Naive B cell (primary cell): ENCODE data around the gene BICC1. TPM values are rescaled to one million over a fixed set of nuclear protein-coding genes. Genes with fewer than 3 reads are reported as not detected.

Experiments used
- ATAC-seq, 2 donors: fragments of 150-1000 bp; cut with Tn5 transposase; 2 replicates each; pipeline ENCODE4 v1.10.0; 2021; ENCODE audit warnings: low read depth in 2 of 2, mild to moderate bottlenecking in 2 of 2, moderate library complexity in 2 of 2
- DNase-seq: peaks from one replicate; pipeline ENCODE4 v3.0.0; 2022
- H3K27ac Mint-ChIP-seq, 6 donors: one replicate each; pipeline ENCODE4 v1.8.0; 2020 to 2022; ENCODE audit warnings: mild to moderate bottlenecking in 6 of 6, mixed read lengths in 6 of 6, moderate library complexity in 5 of 6, inconsistent platforms in 2 of 6
- H3K27me3 Mint-ChIP-seq, 3 donors: one replicate each; pipeline ENCODE4 v1.8.0; 2021 to 2022; ENCODE audit warnings: mixed read lengths in 3 of 3, mild to moderate bottlenecking in 1 of 3
- H3K36me3 Mint-ChIP-seq, 2 donors: one replicate each; pipeline ENCODE4 v1.8.0; 2020 to 2022; ENCODE audit warnings: mixed read lengths in 2 of 2, inconsistent platforms in 1 of 2, mild to moderate bottlenecking in 1 of 2
- H3K4me1 Mint-ChIP-seq, 3 donors: one replicate each; pipeline ENCODE4 v1.8.0; 2020 to 2022; ENCODE audit warnings: mixed read lengths in 3 of 3, inconsistent platforms in 1 of 3, mild to moderate bottlenecking in 1 of 3, moderate library complexity in 1 of 3
- H3K4me3 Mint-ChIP-seq, 8 donors: one replicate each; pipeline ENCODE4 v1.8.0; 2020 to 2022; ENCODE audit warnings: mild to moderate bottlenecking in 8 of 8, mixed read lengths in 8 of 8, moderate library complexity in 8 of 8, inconsistent platforms in 2 of 8
- H3K9me3 Mint-ChIP-seq, 7 donors: one replicate each; pipeline ENCODE4 v1.8.0; 2020 to 2022; ENCODE audit warnings: mixed read lengths in 7 of 7, mild to moderate bottlenecking in 5 of 7, inconsistent platforms in 2 of 7, moderate library complexity in 1 of 7
- polyA plus RNA-seq, 6 donors: library from polyadenylated mRNA; unstranded; fragments of 300-500 nt; fragmentation: Illumina TruSeq; gene quantifications; one replicate each; pipeline ENCODE4 v1.2.3, GENCODE V29; 2021; ENCODE audit warnings: low read depth in 6 of 6

BICC1 gene
- polyA plus RNA-seq, 6 donors from 2014 or later = not detected

GRCh38 chr10:58609532-58610150, 97.0 kb downstream of the BICC1 start:
- no peaks in the 10 kb centered on the region for H3K36me3 Mint-ChIP-seq
- no peak for DNase-seq
- H3K27ac Mint-ChIP-seq = no peak overlapping the region
- no peaks in the 10 kb centered on the region for H3K4me1 Mint-ChIP-seq
- no peak for ATAC-seq
- H3K27me3 Mint-ChIP-seq = peaks cover 0 to 7% (median 0%) of the 10 kb centered on the region in 3 donors
- peaks cover 0 to 5% (median 0%) of the 10 kb centered on the region in 7 donors for H3K9me3 Mint-ChIP-seq
- H3K4me3 Mint-ChIP-seq = no peak overlapping the region

- Mint-ChIP-seq H3K27ac (no peak overlapping the region), H3K9me3 (peaks cover 0 to 1% (median 0%) of the 10 kb centered on the region in 7 donors), H3K4me3 (no peak overlapping the region), H3K4me1 (no peaks in the 10 kb centered on the region), H3K27me3 (no peaks in the 10 kb centered on the region), H3K36me3 (no peaks in the 10 kb centered on the region)
- no peak for ATAC-seq
- DNase-seq = no peak
These were observed 102.7 kb downstream of the BICC1 start for GRCh38 chr10:58615237-58615935.

- H3K9me3 Mint-ChIP-seq = peaks cover 0 to 1% (median 0%) of the 10 kb centered on the region in 7 donors
These were observed 105.5 kb downstream of the BICC1 start for GRCh38 chr10:58618158-58618676.

GRCh38 chr10:58621379-58622077, 108.9 kb downstream of the BICC1 start:
- H3K9me3 Mint-ChIP-seq = no peaks in the 10 kb centered on the region
- H3K36me3 Mint-ChIP-seq = no peaks in the 10 kb centered on the region
- ATAC-seq = no peak
- no peak overlapping the region for H3K4me3 Mint-ChIP-seq
- no peaks in the 10 kb centered on the region for H3K4me1 Mint-ChIP-seq
- no peaks in the 10 kb centered on the region for H3K27me3 Mint-ChIP-seq
- H3K27ac Mint-ChIP-seq = no peak overlapping the region
- no peak for DNase-seq

More at GRCh38 chr10:58618158-58618676, 105.5 kb downstream of the BICC1 start:
- Mint-ChIP-seq H3K27me3 (no peaks in the 10 kb centered on the region), H3K27ac (no peak overlapping the region), H3K4me3 (no peak overlapping the region), H3K36me3 (no peaks in the 10 kb centered on the region), H3K4me1 (no peaks in the 10 kb centered on the region)
- DNase-seq (no peak), ATAC-seq (no peak)

- Mint-ChIP-seq H3K27me3 (no peaks in the 10 kb centered on the region), H3K4me1 (no peaks in the 10 kb centered on the region), H3K36me3 (no peaks in the 10 kb centered on the region), H3K9me3 (no peaks in the 10 kb centered on the region), H3K27ac (no peak overlapping the region), H3K4me3 (no peak overlapping the region)
- ATAC-seq = no peak
- DNase-seq = no peak
These were observed 109.6 kb downstream of the BICC1 start for GRCh38 chr10:58622246-58622645.

- Mint-ChIP-seq H3K27ac (no peak overlapping the region), H3K4me1 (no peaks in the 10 kb centered on the region), H3K9me3 (peaks cover 0 to 3% (median 0%) of the 10 kb centered on the region in 7 donors), H3K27me3 (no peaks in the 10 kb centered on the region), H3K36me3 (no peaks in the 10 kb centered on the region), H3K4me3 (no peak overlapping the region)
- DNase-seq = no peak
- ATAC-seq = no peak
These were observed 112.4 kb downstream of the BICC1 start for GRCh38 chr10:58625070-58625469.

GRCh38 chr10:58627392-58627791, 114.7 kb downstream of the BICC1 start:
- H3K36me3 Mint-ChIP-seq = no peaks in the 10 kb centered on the region
- DNase-seq = no peak

GRCh38 chr10:58631715-58632114, 119.0 kb downstream of the BICC1 start:
- H3K4me1 Mint-ChIP-seq = no peaks in the 10 kb centered on the region
- no peaks in the 10 kb centered on the region for H3K36me3 Mint-ChIP-seq
- no peak overlapping the region for H3K27ac Mint-ChIP-seq
- ATAC-seq (no peak), DNase-seq (no peak)
- H3K27me3 Mint-ChIP-seq = no peaks in the 10 kb centered on the region
- H3K4me3 Mint-ChIP-seq = no peak overlapping the region
- peaks cover 0 to 4% (median 0%) of the 10 kb centered on the region in 7 donors for H3K9me3 Mint-ChIP-seq

More at GRCh38 chr10:58627392-58627791, 114.7 kb downstream of the BICC1 start:
- no peaks in the 10 kb centered on the region for H3K27me3 Mint-ChIP-seq
- H3K4me1 Mint-ChIP-seq = no peaks in the 10 kb centered on the region
- no peak for ATAC-seq
- H3K4me3 Mint-ChIP-seq = no peak overlapping the region
- H3K9me3 Mint-ChIP-seq = peaks cover 0 to 4% (median 0%) of the 10 kb centered on the region in 7 donors
- no peak overlapping the region for H3K27ac Mint-ChIP-seq

- Mint-ChIP-seq H3K36me3 (no peaks in the 10 kb centered on the region), H3K4me1 (no peaks in the 10 kb centered on the region), H3K27me3 (no peaks in the 10 kb centered on the region), H3K4me3 (peak overlapping the region in 1 of 8 donors; percentile 70), H3K27ac (peak overlapping the region in 1 of 6 donors; percentile 22), H3K9me3 (peaks cover 0 to 4% (median 0%) of the 10 kb centered on the region in 7 donors)
- no peak for DNase-seq
- no peak for ATAC-seq
These were observed 119.5 kb downstream of the BICC1 start for GRCh38 chr10:58632216-58632615.

- Mint-ChIP-seq H3K4me3 (no peak overlapping the region), H3K4me1 (no peaks in the 10 kb centered on the region), H3K9me3 (no peaks in the 10 kb centered on the region), H3K36me3 (no peaks in the 10 kb centered on the region), H3K27me3 (peaks cover 0 to 6% (median 0%) of the 10 kb centered on the region in 3 donors), H3K27ac (no peak overlapping the region)
- ATAC-seq (no peak), DNase-seq (no peak)
These were observed 124.7 kb downstream of the BICC1 start for GRCh38 chr10:58637352-58637751.

GRCh38 chr10:58638388-58638787, 125.7 kb downstream of the BICC1 start:
- no peak for ATAC-seq
- peaks cover 0 to 8% (median 0%) of the 10 kb centered on the region in 3 donors for H3K27me3 Mint-ChIP-seq

GRCh38 chr10:58641095-58641531, 128.4 kb downstream of the BICC1 start:
- DNase-seq (no peak), ATAC-seq (no peak)
- H3K27ac Mint-ChIP-seq = no peak overlapping the region
- no peaks in the 10 kb centered on the region for H3K9me3 Mint-ChIP-seq
- no peak overlapping the region for H3K4me3 Mint-ChIP-seq
- H3K27me3 Mint-ChIP-seq = peaks cover 0 to 8% (median 0%) of the 10 kb centered on the region in 3 donors
- H3K4me1 Mint-ChIP-seq = no peaks in the 10 kb centered on the region
- H3K36me3 Mint-ChIP-seq = no peaks in the 10 kb centered on the region

More at GRCh38 chr10:58638388-58638787, 125.7 kb downstream of the BICC1 start:
- Mint-ChIP-seq H3K27ac (no peak overlapping the region), H3K36me3 (no peaks in the 10 kb centered on the region), H3K9me3 (no peaks in the 10 kb centered on the region), H3K4me1 (no peaks in the 10 kb centered on the region), H3K4me3 (no peak overlapping the region)
- no peak for DNase-seq

- no peak for ATAC-seq
- Mint-ChIP-seq H3K27me3 (peaks cover 0 to 8% (median 0%) of the 10 kb centered on the region in 3 donors), H3K4me1 (no peaks in the 10 kb centered on the region), H3K4me3 (no peak overlapping the region), H3K9me3 (no peaks in the 10 kb centered on the region), H3K27ac (no peak overlapping the region), H3K36me3 (no peaks in the 10 kb centered on the region)
- DNase-seq = no peak
These were observed 129.0 kb downstream of the BICC1 start for GRCh38 chr10:58641708-58642107.
